ENCODE results near the gene PCDHGB6. TPM values are rescaled to one million over a fixed set of nuclear protein-coding genes. Genes with fewer than 3 reads are reported as not detected.
"Not testable (repeated sequence)": the region's sequence is repeated elsewhere in the genome, so short reads cannot be mapped to it uniquely, and the experiment has no call there.

Gene PCDHGB6
- 10 to 100 TPM in 1 of 2 donors, 1 to 10 TPM in 1; 6.1 to 11.6 TPM for total RNA-seq
- 1 to 10 TPM; 1.1 to 2.2 TPM for polyA plus RNA-seq
- long read RNA-seq, donor 1, full-length matches to known transcripts, result 11 of 11 reads
- long read RNA-seq, donor 1, partial matches to known transcripts, result 0 of 11 reads
- long read RNA-seq, donor 1, other reads (novel, unspliced or antisense), result 0 of 11 reads
- long read RNA-seq, donor 2, full-length matches to known transcripts, result 5 of 5 reads
- long read RNA-seq, donor 2, partial matches to known transcripts, result 0 of 5 reads
- long read RNA-seq, donor 2, other reads (novel, unspliced or antisense), result 0 of 5 reads
- long read RNA-seq, donor 3, full-length matches to known transcripts, result 4 of 4 reads
- long read RNA-seq, donor 3, partial matches to known transcripts, result 0 of 4 reads
- long read RNA-seq, donor 3, other reads (novel, unspliced or antisense), result 0 of 4 reads
- long read RNA-seq, donor 4, full-length matches to known transcripts, result 3 of 3 reads
- long read RNA-seq, donor 4, partial matches to known transcripts, result 0 of 3 reads
- long read RNA-seq, donor 4, other reads (novel, unspliced or antisense), result 0 of 3 reads
- long read RNA-seq, donor 5, full-length matches to known transcripts, result 10 of 10 reads
- long read RNA-seq, donor 5, partial matches to known transcripts, result 0 of 10 reads
- long read RNA-seq, donor 5, other reads (novel, unspliced or antisense), result 0 of 10 reads

- peak; percentile 29 for TF ChIP-seq CTCF (IDR thresholded peaks at IDR 0.05; ENCODE audit: control extremely low read depth, extremely low read depth)
- Histone ChIP-seq H3K9me3 (ENCODE audit: control insufficient read depth in 4 of 4, insufficient read depth in 3 of 4, low read length in 3 of 4) (peaks cover 0 to 57% (median 27%) of the 10 kb centered on the region in 4 donors), H3K36me3 (ENCODE audit: control insufficient read depth in 4 of 4, insufficient read depth in 4 of 4, low read length in 4 of 4) (peaks cover 0 to 26% (median 0%) of the 10 kb centered on the region in 4 donors)
- H3K9ac ChIP-seq (ENCODE audit: insufficient read depth in 1 of 2, low read length in 2 of 2); H3K4me3 ChIP-seq; H3K27ac ChIP-seq (ENCODE audit: low read depth in 1 of 2, low read length in 1 of 2); H3K27me3 ChIP-seq (ENCODE audit: control insufficient read depth in 3 of 3, insufficient read depth in 3 of 3, low read length in 2 of 3); H3K4me1 ChIP-seq (ENCODE audit: control insufficient read depth in 5 of 5, insufficient read depth in 5 of 5, low read length in 5 of 5): not testable (repeated sequence)
- ATAC-seq (ENCODE audit: insufficient read depth, low FRiP score), result peak; percentile 62
- 10% methylated on average over 48 to 51 of the region's 51 CpGs for WGBS, 2 donors
- peak; percentile 54 to 64 (median 62) for DNase-seq
Observed at GRCh38 chr5:141407790-141408505, at the start of gene PCDHGB6. PCDHGB6 (plus strand) TSS chr5:141408021; CDS start chr5:141408203, 182 bp downstream.

- peaks cover 11 to 55% (median 29%) of the 10 kb centered on the region in 4 donors for H3K9me3 ChIP-seq (ENCODE audit: control insufficient read depth in 4 of 4, insufficient read depth in 3 of 4, low read length in 3 of 4)
Observed at GRCh38 chr5:141359790-141360426, 47.9 kb upstream of the PCDHGB6 start, which contains the start of gene PCDHGB2. PCDHGB2 (plus strand) TSS chr5:141359994; CDS start chr5:141360136, 142 bp downstream.

More at GRCh38 chr5:141359790-141360426, 47.9 kb upstream of the PCDHGB6 start, which contains the start of gene PCDHGB2:
- no peak within 1 kb of the TSS for H3K27ac ChIP-seq (ENCODE audit: low read depth in 1 of 2, low read length in 1 of 2)
- ATAC-seq (ENCODE audit: insufficient read depth, low FRiP score) (no peak), DNase-seq (peak in 2 of 3 donors; percentile 43 to 44)
- H3K9ac ChIP-seq (ENCODE audit: insufficient read depth in 1 of 2, low read length in 2 of 2), result no peak within 1 kb of the TSS
- peaks cover 0 to 3% (median 0%) of the 10 kb centered on the region in 4 donors for H3K36me3 ChIP-seq (ENCODE audit: control insufficient read depth in 4 of 4, insufficient read depth in 4 of 4, low read length in 4 of 4)
- no peak within 1 kb of the TSS for H3K4me3 ChIP-seq
- 18 to 20% methylated on average over 24 of the region's 24 CpGs for WGBS, 2 donors
- peaks cover 0 to 5% (median under 1%) of the 10 kb centered on the region in 3 donors for H3K27me3 ChIP-seq (ENCODE audit: control insufficient read depth in 3 of 3, insufficient read depth in 3 of 3, low read length in 2 of 3)
- no peak for TF ChIP-seq CTCF (IDR thresholded peaks at IDR 0.05; ENCODE audit: control extremely low read depth, extremely low read depth)
- H3K4me1 ChIP-seq (ENCODE audit: control insufficient read depth in 5 of 5, insufficient read depth in 5 of 5, low read length in 5 of 5), result peaks cover 0 to 2% (median 0%) of the 10 kb centered on the region in 5 donors
